B cell (primary cell): ENCODE results near the gene ZNF608. TPM values are rescaled to one million over a fixed set of nuclear protein-coding genes. Genes with fewer than 3 reads are reported as not detected.

Source experiments
- ATAC-seq: fragments of 200-7000 bp; cut with Tn5 transposase; one replicate; pipeline ENCODE4 v1.10.0; 2021; ENCODE audit warnings: low read depth, mild to moderate bottlenecking, moderate number of reproducible peaks, moderate library complexity
- CTCF ChIA-PET: fragments of 350-600 bp; sonication (Branson Sonifier 250); formaldehyde crosslinking; loops from one replicate; lab custom pipeline; 2021; ENCODE audit warnings: antibody characterized with exemption, inconsistent platforms; lab: Charles Lee
- POLR2A ChIA-PET: fragments of 350-600 bp; sonication (Branson Sonifier 250); formaldehyde crosslinking; loops from one replicate; lab custom pipeline; 2021; ENCODE audit warnings: antibody characterized with exemption; lab: Charles Lee
- DNase-seq: peaks from one replicate; pipeline ENCODE4 v3.0.0; 2013
- H2AFZ ChIP-seq: 2 replicates; pipeline ENCODE4 v1.6.1; 2012; ENCODE audit warnings: mild to moderate bottlenecking, low read depth, low read length; ENCODE audit not compliant: insufficient read depth, poor library complexity, severe bottlenecking
- H3K27ac ChIP-seq, 2 donors: 1 replicate in 1 of 2; 2 replicates in 1 of 2; pipeline ENCODE4 v1.5.1; 2012 to 2013; ENCODE audit warnings: low read length in 2 of 2, mild to moderate bottlenecking in 2 of 2, moderate library complexity in 1 of 2
- H3K27me3 ChIP-seq, 4 experiments: fragments of 200-600 bp in 1 of 4; sonication (generic) in 1 of 4; replicated peaks in 1 of 4; 1 replicate in 2 of 4; 2 replicates in 2 of 4; pipeline versions ENCODE4 v1.6.1 to v1.7.0; 2013 to 2016; ENCODE audit warnings: low read length in 3 of 4, mild to moderate bottlenecking in 2 of 4, mixed read lengths in 1 of 4, moderate library complexity in 1 of 4; ENCODE audit not compliant: insufficient read depth in 4 of 4, control insufficient read depth in 3 of 4; ENCODE audit errors: control extremely low read depth in 1 of 4
- H3K36me3 ChIP-seq, 2 experiments: replicated peaks in 1 of 2; 1 replicate in 1 of 2; 2 replicates in 1 of 2; pipeline versions ENCODE4 v1.6.1 to v1.7.1; 2013; ENCODE audit warnings: low read length in 1 of 2; ENCODE audit not compliant: insufficient read depth in 2 of 2, control insufficient read depth in 1 of 2; ENCODE audit errors: control extremely low read depth in 1 of 2, extremely low read depth in 1 of 2
- H3K4me1 ChIP-seq, 2 donors: fragments of 200-600 bp in 1 of 2; sonication (generic) in 1 of 2; 1 replicate in 1 of 2; 2 replicates in 1 of 2; pipeline versions ENCODE4 v1.5.1 to v1.6.1; 2013 to 2017; ENCODE audit warnings: low read length in 2 of 2; ENCODE audit not compliant: control insufficient read depth in 2 of 2, insufficient read depth in 2 of 2
- H3K4me2 ChIP-seq: replicated peaks from 2 replicates; pipeline ENCODE3; 2012; ENCODE audit warnings: mild to moderate bottlenecking, low read depth, low read length; ENCODE audit not compliant: poor library complexity, severe bottlenecking
- H3K4me3 ChIP-seq, 5 experiments: fragments of 200-600 bp in 1 of 5; sonication (generic) in 1 of 5; 1 replicate in 3 of 5; 2 replicates in 2 of 5; pipeline versions ENCODE4 v1.5.1 to v1.7.0; 2011 to 2016; ENCODE audit warnings: low read length in 4 of 5, mild to moderate bottlenecking in 4 of 5, low read depth in 2 of 5, control low read depth in 1 of 5, moderate library complexity in 1 of 5; ENCODE audit not compliant: insufficient read depth in 1 of 5; ENCODE audit errors: control extremely low read depth in 1 of 5, extremely low read depth in 1 of 5
- H3K79me2 ChIP-seq: fragments of 200-600 bp; sonication (generic); one replicate; pipeline ENCODE4 v1.6.0; 2016; ENCODE audit warnings: low read length; ENCODE audit not compliant: control insufficient read depth, insufficient read depth
- H3K9ac ChIP-seq: fragments of 200-600 bp; sonication (generic); 2 replicates; pipeline ENCODE4 v1.6.1; 2017; ENCODE audit warnings: mild to moderate bottlenecking, low read length, moderate library complexity
- H3K9me3 ChIP-seq, 3 donors: one replicate each; pipeline versions ENCODE4 v1.6.1 to v1.7.1; 2013; ENCODE audit warnings: low read length in 2 of 3; ENCODE audit not compliant: control insufficient read depth in 2 of 3, insufficient read depth in 1 of 3; ENCODE audit errors: control extremely low read depth in 1 of 3
- H4K20me1 ChIP-seq: 2 replicates; pipeline ENCODE4 v1.6.0; 2012; ENCODE audit warnings: mild to moderate bottlenecking, low read length; ENCODE audit not compliant: insufficient read depth, control insufficient read depth, poor library complexity, severe bottlenecking
- H3K27ac Mint-ChIP-seq: one replicate; pipeline ENCODE4 v1.8.0; 2021; ENCODE audit warnings: mixed read lengths
- H3K27me3 Mint-ChIP-seq: one replicate; pipeline ENCODE4 v1.8.0; 2021; ENCODE audit warnings: mixed read lengths
- H3K4me1 Mint-ChIP-seq: one replicate; pipeline ENCODE4 v1.8.0; 2021; ENCODE audit warnings: mixed read lengths
- H3K4me3 Mint-ChIP-seq: one replicate; pipeline ENCODE4 v1.8.0; 2021; ENCODE audit warnings: mixed read lengths
- H3K9me3 Mint-ChIP-seq: one replicate; pipeline ENCODE4 v1.8.0; 2022; ENCODE audit warnings: mixed read lengths; ENCODE audit not compliant: insufficient read depth
- EZH2 ChIP-seq: IDR thresholded peaks from 2 replicates; pipeline ENCODE4 v1.6.1; 2012; ENCODE audit warnings: borderline replicate concordance, low read depth, mild to moderate bottlenecking, moderate library complexity, low read length; ENCODE audit not compliant: insufficient read depth, poor library complexity, severe bottlenecking
- WGBS: methylation state at CpG from one replicate; pipeline ENCODE4 v1.1.5; 2013; ENCODE audit warnings: missing lambda C conversion rate; ENCODE audit not compliant: insufficient coverage; 5-methylcytosine and 5-hydroxymethylcytosine counted together
- intact Hi-C: fragments of 100-400 bp; cut with micrococcal nuclease; formaldehyde crosslinking; loops from one replicate; pipeline ENCODE4 v1.10.0; 2022
- polyA plus RNA-seq: library from polyadenylated mRNA; depleted of rRNA; stranded (reverse); fragments of >200 nt; gene quantifications from 2 replicates; pipeline ENCODE4 v1.2.3, GENCODE V29; 2012
- total RNA-seq, 2 donors: library from RNA; stranded (reverse); fragments of 120-200 nt in 1 of 2; gene quantifications; 1 replicate in 1 of 2; 2 replicates in 1 of 2; pipeline versions ENCODE4 v1.2.3 to v1.2.4, GENCODE V29; 2013 to 2022
- TF ChIP-seq, protein P1 (sequence below): fragments of 200-600 bp; IDR thresholded peaks from one replicate; pipeline ENCODE4 v1.8.0; 2022; ENCODE audit warnings: antibody characterized with exemption, mild to moderate bottlenecking

ZNF608 gene
- total and polyA plus RNA-seq, 2 donors (not counting 1 experiment from before 2014, with no cell fraction given), result 8.5 to 17.4 TPM

DNA sequence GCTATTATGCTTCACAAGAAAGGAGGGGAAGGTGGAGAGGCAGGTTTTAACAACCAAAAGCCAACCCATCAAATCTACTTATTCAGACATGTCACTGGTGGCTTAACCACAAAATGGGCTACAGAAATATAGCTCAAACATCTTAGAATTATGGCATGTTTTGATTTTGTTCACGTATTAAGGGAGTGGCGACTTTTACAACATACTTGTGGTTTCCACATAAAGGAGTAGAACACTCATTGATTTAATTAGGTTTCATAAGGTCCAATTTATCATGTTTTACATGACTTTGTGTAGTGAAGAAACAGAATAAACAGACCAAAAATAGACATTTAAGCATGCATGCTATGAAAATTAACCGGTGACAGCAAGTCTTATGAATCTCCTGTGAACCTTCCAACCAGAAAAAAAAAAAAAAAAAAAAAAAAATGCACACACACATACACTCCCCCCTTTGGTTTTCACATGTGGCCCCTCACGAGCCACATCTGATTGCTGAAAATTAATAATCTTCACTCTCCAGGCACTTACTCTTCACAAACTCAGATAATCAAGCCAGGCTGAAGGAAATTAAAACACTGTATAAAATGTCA, 5.4 kb downstream of the ZNF608 start:
- peak overlapping the region; percentile 83 for H3K4me2 ChIP-seq
- no peak overlapping the region for H3K9ac ChIP-seq
- peak overlapping the region in 1 of 5 experiments; percentile 9 for H3K4me3 ChIP-seq
- H3K36me3 ChIP-seq, result no peaks in the 10 kb centered on the region
- no peaks in the 10 kb centered on the region for H3K27me3 Mint-ChIP-seq
- H3K4me1 Mint-ChIP-seq, result peaks cover 39% of the 10 kb centered on the region
- H3K4me3 Mint-ChIP-seq, result no peak overlapping the region
- H4K20me1 ChIP-seq, result no peaks in the 10 kb centered on the region
- H3K27me3 ChIP-seq, result peaks cover 0 to 24% (median 0%) of the 10 kb centered on the region in 4 experiments
- peaks cover 0 to 3% (median 0%) of the 10 kb centered on the region in 3 donors for H3K9me3 ChIP-seq
- peaks cover 89 to 93% of the 10 kb centered on the region in 2 donors for H3K4me1 ChIP-seq
- POLR2A ChIA-PET, result interaction anchor here (0.6 kb wide), 1 partner anchor 174 kb away, joined by 4 read pairs; no protein-coding TSS in a partner anchor
- 0% methylated on average over 1 of the region's 4 CpGs for WGBS
- H2AFZ ChIP-seq, result peak overlapping the region; percentile 24
- peak; percentile 8 for ATAC-seq
- H3K79me2 ChIP-seq, result peaks cover 89% of the 10 kb centered on the region
- peak overlapping the region; percentile 11 to 59 for H3K27ac ChIP-seq
- no peak overlapping the region for H3K27ac Mint-ChIP-seq
- CTCF ChIA-PET, result interaction anchor here (0.7 to 2.1 kb wide), 4 partner anchors 16 to 559 kb away, joined by 3 to 6 read pairs (median 4); no protein-coding TSS in a partner anchor
- H3K9me3 Mint-ChIP-seq, result no peaks in the 10 kb centered on the region
- TF ChIP-seq, protein P1, sequence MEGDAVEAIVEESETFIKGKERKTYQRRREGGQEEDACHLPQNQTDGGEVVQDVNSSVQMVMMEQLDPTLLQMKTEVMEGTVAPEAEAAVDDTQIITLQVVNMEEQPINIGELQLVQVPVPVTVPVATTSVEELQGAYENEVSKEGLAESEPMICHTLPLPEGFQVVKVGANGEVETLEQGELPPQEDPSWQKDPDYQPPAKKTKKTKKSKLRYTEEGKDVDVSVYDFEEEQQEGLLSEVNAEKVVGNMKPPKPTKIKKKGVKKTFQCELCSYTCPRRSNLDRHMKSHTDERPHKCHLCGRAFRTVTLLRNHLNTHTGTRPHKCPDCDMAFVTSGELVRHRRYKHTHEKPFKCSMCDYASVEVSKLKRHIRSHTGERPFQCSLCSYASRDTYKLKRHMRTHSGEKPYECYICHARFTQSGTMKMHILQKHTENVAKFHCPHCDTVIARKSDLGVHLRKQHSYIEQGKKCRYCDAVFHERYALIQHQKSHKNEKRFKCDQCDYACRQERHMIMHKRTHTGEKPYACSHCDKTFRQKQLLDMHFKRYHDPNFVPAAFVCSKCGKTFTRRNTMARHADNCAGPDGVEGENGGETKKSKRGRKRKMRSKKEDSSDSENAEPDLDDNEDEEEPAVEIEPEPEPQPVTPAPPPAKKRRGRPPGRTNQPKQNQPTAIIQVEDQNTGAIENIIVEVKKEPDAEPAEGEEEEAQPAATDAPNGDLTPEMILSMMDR, result no peak
- no peak for TF ChIP-seq EZH2
- intact Hi-C loops, result loop anchor here (10.0 kb wide), 1 partner anchor 286 kb away; no protein-coding TSS in a partner anchor
- peak; percentile 65 for DNase-seq

DNA sequence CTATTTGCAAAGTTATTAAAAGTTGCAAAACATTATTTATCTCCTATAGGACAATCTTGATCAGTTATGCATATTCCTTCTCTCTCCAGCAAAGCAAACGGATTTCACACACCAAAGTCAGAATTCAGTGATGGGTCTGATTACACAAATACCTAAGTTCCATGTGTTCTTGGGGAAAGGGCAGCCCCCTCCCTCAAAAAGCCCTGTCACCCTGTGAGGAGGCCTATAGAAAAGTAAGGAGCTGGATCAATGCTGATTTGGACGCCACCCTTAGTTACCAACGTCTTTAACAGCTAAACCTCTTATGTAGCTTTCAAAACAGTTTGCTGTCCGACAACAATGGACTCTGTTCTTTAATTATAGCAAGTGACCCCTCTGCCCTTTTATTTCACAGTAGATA, 6.4 kb downstream of the ZNF608 start:
- H3K4me1 Mint-ChIP-seq, result peaks cover 48% of the 10 kb centered on the region
- peaks cover 4% of the 10 kb centered on the region for H3K27me3 Mint-ChIP-seq
- no peaks in the 10 kb centered on the region for H4K20me1 ChIP-seq
- no peak for DNase-seq
- peaks cover 90 to 95% of the 10 kb centered on the region in 2 donors for H3K4me1 ChIP-seq
- no peak overlapping the region for H3K9ac ChIP-seq
- H3K79me2 ChIP-seq, result peaks cover 99% of the 10 kb centered on the region
- peak overlapping the region; percentile 83 for H3K4me2 ChIP-seq
- no peaks in the 10 kb centered on the region for H3K9me3 Mint-ChIP-seq
- peak overlapping the region in 1 of 5 experiments; percentile 9 for H3K4me3 ChIP-seq
- POLR2A ChIA-PET, result interaction anchor here (0.7 kb wide), 1 partner anchor 9 kb away, joined by 4 read pairs; no protein-coding TSS in a partner anchor
- intact Hi-C loops, result loop anchor here (10.0 kb wide), 1 partner anchor 285 kb away; no protein-coding TSS in a partner anchor
- TF ChIP-seq, protein P1, result no peak
- no peaks in the 10 kb centered on the region for H3K36me3 ChIP-seq
- WGBS, result no CpG with 5 or more reads among the region's 4 CpGs
- H3K27ac ChIP-seq, result no peak overlapping the region
- H3K4me3 Mint-ChIP-seq, result peak overlapping the region; percentile 4
- CTCF ChIA-PET, result interaction anchor here (1.3 to 1.4 kb wide), 2 partner anchors 33 to 76 kb away, joined by 3 read pairs; no protein-coding TSS in a partner anchor
- ATAC-seq, result no peak
- H3K27me3 ChIP-seq, result peaks cover 0 to 24% (median 0%) of the 10 kb centered on the region in 4 experiments
- no peak overlapping the region for H2AFZ ChIP-seq
- peak overlapping the region; percentile 1 for H3K27ac Mint-ChIP-seq
- H3K9me3 ChIP-seq, result peaks cover 0 to 3% (median 0%) of the 10 kb centered on the region in 3 donors
